Measurements from ENCODE around the gene PAGE2B. TPM values are rescaled to one million over a fixed set of nuclear protein-coding genes. Genes with fewer than 3 reads are reported as not detected.

Gene PAGE2B, protein sequence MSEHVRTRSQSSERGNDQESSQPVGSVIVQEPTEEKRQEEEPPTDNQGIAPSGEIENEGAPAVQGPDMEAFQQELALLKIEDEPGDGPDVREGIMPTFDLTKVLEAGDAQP
- total RNA-seq (not detected), polyA plus RNA-seq (not detected)
- long read RNA-seq, donor 1 = 0 reads
- long read RNA-seq, donor 2 = 0 reads
- long read RNA-seq, donor 3 = 0 reads

DNA sequence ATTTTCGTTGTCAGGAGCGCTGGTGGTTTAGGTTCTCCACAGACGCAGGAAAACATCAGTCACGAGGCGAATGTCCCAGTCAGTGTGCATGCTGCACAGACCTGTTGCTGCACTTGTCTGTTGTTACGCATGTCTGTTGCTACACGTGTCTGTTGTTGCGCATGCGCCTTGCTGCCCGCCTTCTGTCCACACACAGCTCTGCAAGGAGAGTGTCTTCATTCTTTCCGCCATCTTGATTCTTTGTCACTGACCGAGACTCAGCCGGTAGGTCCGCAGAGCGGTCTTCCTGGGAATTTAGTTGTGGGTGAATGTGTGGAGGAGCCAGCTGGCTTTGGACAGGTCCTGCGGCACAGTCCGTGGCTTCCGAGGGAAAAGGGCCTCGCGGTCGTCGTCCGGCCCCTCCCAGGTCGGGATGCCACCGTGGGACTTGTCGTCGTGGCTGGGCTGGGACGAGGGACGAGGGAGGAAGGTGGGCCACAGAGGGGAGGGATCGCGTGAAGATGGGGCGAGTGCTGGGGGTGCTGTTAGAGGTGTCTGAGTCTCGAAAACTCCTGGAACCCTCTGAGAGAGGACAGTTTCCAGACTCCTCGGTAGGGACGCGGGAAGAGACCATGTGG lies at the start of gene PAGE2B:
Gene PAGE2B, plus strand, starts transcription at position 180 of the 617 bp plus-strand sequence. CDS start 1,012 bp downstream, outside the sequence.
- H3K4me3 ChIP-seq = no peak within 1 kb of the TSS
- DNase-seq (no peak), ATAC-seq (no peak)
- no peaks in the 10 kb centered on the region for H3K4me1 ChIP-seq
- H3K27ac ChIP-seq = no peak within 1 kb of the TSS
- TF ChIP-seq, protein P1, sequence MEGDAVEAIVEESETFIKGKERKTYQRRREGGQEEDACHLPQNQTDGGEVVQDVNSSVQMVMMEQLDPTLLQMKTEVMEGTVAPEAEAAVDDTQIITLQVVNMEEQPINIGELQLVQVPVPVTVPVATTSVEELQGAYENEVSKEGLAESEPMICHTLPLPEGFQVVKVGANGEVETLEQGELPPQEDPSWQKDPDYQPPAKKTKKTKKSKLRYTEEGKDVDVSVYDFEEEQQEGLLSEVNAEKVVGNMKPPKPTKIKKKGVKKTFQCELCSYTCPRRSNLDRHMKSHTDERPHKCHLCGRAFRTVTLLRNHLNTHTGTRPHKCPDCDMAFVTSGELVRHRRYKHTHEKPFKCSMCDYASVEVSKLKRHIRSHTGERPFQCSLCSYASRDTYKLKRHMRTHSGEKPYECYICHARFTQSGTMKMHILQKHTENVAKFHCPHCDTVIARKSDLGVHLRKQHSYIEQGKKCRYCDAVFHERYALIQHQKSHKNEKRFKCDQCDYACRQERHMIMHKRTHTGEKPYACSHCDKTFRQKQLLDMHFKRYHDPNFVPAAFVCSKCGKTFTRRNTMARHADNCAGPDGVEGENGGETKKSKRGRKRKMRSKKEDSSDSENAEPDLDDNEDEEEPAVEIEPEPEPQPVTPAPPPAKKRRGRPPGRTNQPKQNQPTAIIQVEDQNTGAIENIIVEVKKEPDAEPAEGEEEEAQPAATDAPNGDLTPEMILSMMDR (IDR thresholded peaks at IDR 0.05) = no peak
- H3K27me3 ChIP-seq = no peaks in the 10 kb centered on the region
- intact Hi-C loops (cut with DNase I) = no loop called here
- no peaks in the 10 kb centered on the region for H3K36me3 ChIP-seq
- 94% methylated on average over 35 to 36 of the region's 36 CpGs for WGBS, 2 donors
- H3K9me3 ChIP-seq = no peaks in the 10 kb centered on the region

DNA sequence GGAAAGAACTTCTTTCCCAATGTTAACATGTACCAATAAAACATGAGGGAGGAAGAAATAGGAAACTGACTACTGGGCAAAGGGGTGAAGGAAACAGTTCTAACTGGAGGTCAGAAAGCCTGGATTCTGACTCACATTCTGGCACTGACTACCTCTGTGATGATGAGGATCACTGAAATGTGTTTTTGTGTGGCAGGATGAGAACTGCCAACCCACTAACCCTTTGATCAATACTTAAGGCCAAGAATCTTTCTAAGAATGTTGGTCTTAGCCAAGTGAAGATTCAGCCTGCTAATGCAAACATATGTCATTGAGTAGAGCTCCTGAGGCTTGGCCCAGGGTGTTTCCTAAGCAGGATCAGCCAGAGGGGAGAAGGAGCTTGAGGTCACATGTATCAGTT lies 48.7 kb upstream of the PAGE2B start:
- no peaks in the 10 kb centered on the region for H3K4me1 ChIP-seq
- H3K9me3 ChIP-seq = no peaks in the 10 kb centered on the region
- no peak for ATAC-seq
- TF ChIP-seq, protein P1 (IDR thresholded peaks at IDR 0.05) = no peak
- no peak overlapping the region for H3K27ac ChIP-seq
- no peak for DNase-seq
- no peaks in the 10 kb centered on the region for H3K36me3 ChIP-seq
- H3K4me3 ChIP-seq = no peak overlapping the region
- peaks cover 0 to 29% (median 0%) of the 10 kb centered on the region in 7 donors for H3K27me3 ChIP-seq
- intact Hi-C loops (cut with DNase I) = no loop called here

DNA sequence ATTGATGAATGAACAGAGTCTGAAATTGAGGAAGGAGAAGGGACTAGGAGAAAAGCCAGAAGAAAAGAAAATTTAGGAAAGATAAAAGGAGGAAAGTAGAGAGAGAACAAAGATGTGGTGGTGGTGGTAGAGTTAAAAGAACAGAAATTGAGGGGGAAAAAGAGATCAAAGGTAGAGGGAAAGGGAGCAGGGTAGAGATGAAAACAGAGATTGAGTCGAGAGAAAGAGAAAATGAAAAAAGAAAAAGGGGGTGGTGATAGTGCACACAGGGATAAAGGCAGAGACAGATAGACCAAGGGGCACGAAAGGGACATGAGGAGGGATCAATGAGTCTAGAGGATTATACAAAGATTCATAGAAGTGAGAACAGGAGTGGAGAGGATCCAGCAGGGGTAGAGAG lies 48.0 kb upstream of the PAGE2B start:
- H3K36me3 ChIP-seq = no peaks in the 10 kb centered on the region
- intact Hi-C loops (cut with DNase I) = no loop called here
- ATAC-seq (no peak), DNase-seq (no peak)
- 84 to 90% methylated on average over 2 of the region's 2 CpGs for WGBS, 2 donors
- H3K4me3 ChIP-seq = no peak overlapping the region
- H3K27me3 ChIP-seq = peaks cover 0 to 36% (median 0%) of the 10 kb centered on the region in 7 donors
- H3K9me3 ChIP-seq = no peaks in the 10 kb centered on the region
- H3K27ac ChIP-seq = no peak overlapping the region
- no peaks in the 10 kb centered on the region for H3K4me1 ChIP-seq
- TF ChIP-seq, protein P1 (IDR thresholded peaks at IDR 0.05) = no peak

DNA sequence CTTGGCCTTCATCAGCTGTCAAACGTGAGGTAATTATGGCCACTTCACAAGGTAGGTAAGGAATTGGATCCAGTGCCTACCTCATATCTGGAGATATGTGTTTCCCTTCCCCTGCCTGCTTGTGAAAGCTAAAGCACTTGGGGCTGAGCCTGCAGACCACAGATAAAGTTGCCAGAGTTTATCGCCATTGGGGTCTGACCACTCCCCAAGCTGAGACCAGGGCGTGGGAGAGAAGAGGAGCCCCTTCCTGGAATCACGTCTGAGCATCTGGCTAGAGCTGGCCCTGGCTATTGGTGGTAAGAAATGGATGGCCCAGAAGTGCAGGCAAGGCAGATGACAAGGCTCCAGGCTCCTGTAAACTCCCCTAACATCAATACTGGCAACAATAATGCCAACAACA lies 46.8 kb upstream of the PAGE2B start:
- Histone ChIP-seq H3K4me3 (no peak overlapping the region), H3K27ac (no peak overlapping the region), H3K4me1 (no peaks in the 10 kb centered on the region), H3K27me3 (peaks cover 0 to 37% (median 0%) of the 10 kb centered on the region in 7 donors), H3K36me3 (no peaks in the 10 kb centered on the region), H3K9me3 (no peaks in the 10 kb centered on the region)
- WGBS, 2 donors = 70 to 75% methylated on average over 4 of the region's 4 CpGs
- intact Hi-C loops (cut with DNase I) = no loop called here
- TF ChIP-seq, protein P1 (IDR thresholded peaks at IDR 0.05) = no peak
- ATAC-seq (no peak), DNase-seq (no peak)
